ENCODE measurements around the gene HIRA.
A peak's percentile ranks its signal among the peaks of the same experiment; 100 is the strongest.
"Not testable (repeated sequence)": the region's sequence is repeated elsewhere in the genome, so short reads cannot be mapped to it uniquely, and the experiment has no call there.

HIRA gene

DNA sequence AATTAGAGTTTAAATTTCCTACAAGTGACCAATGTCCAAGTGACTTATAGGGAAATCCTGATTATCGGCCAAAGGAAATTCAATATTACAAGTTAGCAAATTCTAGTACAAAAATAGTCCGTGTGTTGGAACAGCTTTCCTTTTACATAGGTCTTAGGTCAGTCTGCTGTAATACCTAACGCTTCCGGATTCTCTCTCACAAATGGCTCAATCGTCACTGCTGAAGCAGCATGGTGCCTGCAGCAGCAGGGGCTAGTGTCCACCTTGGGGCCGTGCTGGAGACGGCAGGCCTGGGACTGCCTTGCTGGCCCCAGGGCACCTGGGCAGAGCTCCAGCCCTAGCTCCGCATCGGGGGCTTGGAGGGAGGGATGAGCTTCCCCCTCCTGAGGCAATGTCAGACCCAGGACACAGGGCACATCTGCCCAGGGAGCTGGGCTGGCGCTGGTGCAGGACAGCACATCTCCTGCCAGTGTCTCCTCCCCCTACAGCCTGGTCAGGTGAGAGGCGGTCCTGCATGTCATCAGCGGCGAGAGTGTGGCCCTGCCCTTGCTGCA is 100.6 kb downstream of the HIRA start:
- DNase-seq (ENCODE audit: low read depth in 2 of 2, low spot score in 1 of 2), result no peak

DNA sequence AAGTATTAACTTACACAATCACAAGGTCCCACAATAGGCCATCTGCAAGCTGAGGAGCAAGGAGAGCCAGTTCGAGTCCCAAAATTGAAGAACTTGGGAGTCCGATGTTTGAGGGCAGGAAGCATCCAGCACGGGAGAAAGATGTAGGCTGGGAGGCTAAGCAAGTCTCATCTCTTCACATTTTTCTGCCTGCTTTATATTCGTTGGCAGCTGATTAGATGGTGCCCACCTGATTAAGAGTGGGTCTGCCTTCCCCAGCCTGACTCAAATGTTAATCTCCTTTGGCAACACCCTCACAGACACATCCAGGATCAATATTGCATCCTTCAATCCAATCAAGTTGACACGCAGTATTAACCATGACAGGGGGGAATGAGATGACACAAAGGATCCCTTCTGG is 101.3 kb downstream of the HIRA start:
- DNase-seq (ENCODE audit: low read depth in 2 of 2, low spot score in 1 of 2), result not testable (repeated sequence)

DNA sequence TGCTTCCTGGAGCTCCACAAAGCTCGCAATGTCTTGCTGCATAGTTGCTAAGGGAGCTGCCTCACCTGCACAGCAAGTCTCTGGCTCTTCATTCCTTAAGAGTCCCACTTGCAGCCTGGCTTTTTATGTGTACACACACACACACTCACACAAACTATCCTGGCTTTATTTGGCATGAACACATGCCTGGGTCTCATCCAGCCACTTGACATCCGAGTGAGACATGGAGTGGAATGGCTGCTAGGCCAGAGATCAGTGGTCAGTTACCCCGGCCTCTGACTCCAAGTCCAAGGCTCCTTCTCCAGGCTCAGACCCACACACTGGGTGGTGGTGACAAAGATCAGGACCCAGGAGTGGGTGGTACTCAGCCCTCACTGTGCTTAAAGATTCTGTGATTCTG is 102.1 kb downstream of the HIRA start:
- DNase-seq (ENCODE audit: low read depth in 2 of 2, low spot score in 1 of 2), result no peak

DNA sequence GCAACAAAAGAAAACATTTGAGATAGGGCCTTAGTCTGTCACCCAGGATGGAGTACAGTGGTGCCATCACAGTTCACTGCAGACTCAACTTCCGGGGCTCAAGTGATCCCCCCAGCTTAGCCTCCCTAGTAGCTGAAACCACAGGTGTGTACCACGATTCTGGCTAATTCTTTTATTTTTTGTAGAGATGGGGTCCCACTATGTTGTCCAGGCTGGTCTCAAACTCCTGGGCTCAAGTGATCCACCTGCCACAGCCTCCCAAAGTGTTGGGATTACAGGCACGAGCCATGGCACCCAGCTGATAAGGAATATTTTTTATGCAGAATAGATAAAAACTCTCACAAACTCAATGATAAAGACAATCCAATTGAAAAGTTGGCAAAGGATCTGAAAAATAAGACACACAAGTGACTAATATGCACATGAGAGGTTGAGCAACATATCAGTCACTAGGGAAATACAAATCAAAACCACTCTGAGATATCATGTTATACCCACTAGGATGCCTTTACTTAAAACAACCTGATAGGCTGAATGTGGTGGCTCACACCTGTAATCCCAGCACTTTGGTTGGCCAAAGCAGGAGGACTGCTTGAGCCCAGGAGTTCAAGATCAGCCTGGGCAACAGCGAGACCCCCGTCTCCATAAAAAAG is 106.1 kb downstream of the HIRA start:
- DNase-seq (ENCODE audit: low read depth in 2 of 2, low spot score in 1 of 2), result no peak

DNA sequence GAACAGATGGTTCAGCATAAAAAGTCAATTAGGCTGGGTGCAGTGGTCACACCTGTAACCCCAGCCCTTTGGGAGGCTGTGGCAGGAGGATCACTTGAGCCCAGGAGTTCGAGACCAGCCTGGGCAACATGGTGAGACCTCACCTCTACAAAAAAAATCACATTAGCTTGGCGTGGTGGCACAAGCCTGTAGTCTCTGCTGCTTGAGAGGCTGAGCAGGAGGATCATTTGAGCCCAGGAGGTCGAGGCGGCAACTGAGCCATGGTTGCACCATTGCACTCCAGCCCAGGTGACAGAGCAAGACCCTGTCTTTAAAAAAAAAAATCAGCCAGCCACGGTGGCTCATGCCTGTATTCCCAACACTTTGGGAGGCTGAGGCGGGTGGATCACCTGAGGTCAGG is 108.1 kb downstream of the HIRA start:
- DNase-seq (ENCODE audit: low read depth in 2 of 2, low spot score in 1 of 2), result not testable (repeated sequence)

DNA sequence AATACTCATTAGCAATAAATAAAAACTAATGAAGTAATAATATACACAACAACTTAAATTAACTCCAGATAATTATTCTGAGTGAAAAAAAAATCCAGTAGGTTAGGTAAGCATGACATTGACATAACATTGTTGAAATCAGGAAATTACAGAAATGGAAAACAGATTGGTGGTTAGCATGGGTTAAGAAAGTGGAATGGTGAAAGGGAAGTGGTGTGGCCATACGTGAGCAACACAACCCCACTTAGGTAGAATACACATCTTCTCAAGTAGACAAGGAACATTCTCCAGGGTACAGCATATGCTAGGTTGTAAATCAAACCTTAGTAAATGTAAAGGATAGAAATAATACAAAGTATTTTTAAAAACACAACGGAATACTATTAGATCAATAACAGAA is 109.8 kb downstream of the HIRA start:
- DNase-seq (ENCODE audit: low read depth in 2 of 2, low spot score in 1 of 2), result no peak

DNA sequence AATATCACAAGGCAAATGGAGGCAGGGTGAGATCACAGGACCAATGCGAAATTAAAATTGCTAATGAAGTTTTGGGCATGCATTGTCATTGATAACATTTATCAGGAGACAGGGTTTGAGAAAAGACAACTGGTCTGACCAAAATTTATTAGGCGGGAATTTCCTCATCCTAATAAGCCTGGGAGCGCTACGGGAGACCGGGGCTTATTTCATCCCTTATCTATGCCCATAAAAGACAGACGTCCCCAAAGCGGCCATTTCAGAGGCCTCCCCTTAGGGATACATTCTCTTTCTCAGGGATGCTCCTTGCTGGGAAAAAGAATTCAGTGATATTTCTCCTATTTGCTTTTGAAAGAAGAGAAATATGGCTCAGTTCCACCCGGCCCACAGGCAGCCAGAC is 111.4 kb downstream of the HIRA start:
- not testable (repeated sequence) for DNase-seq (ENCODE audit: low read depth in 2 of 2, low spot score in 1 of 2)

DNA sequence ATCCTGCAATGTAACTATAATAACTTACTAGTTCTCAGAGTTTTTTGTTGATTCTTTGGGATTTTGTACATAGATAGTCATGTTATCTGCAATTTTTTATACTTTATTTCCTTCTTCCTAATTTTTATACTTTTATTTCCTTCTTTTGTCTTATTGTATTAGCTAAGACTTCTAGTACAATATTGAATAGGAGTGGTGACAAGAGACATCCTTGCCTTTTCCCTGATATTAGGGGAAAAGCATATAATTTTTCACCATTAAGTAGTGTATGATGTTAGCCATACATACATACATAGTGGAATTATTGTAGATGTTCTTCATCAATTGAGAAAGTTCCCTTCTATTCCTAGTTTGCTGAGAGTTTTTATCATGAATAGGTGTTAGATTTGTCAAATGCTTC is 112.3 kb downstream of the HIRA start:
- no peak for DNase-seq (ENCODE audit: low read depth in 2 of 2, low spot score in 1 of 2)

DNA sequence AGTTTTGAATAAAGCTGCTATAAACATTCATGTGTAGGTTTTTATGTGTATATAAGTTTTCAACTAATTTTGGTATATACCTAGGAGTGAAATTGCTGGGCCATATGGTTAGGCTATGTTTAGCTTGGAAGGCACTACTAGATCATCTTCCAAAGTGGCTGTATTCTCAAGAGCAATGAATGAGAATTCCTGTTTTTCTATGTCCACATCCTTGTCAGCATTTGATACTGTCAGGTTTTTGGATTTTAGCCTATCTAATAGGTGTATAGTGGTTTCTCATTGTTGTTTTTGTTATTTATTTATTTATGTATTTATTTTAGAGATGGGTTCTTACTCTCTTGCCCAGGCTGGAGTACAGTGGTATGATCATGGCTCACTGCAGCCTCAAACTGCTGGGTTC is 113.7 kb downstream of the HIRA start:
- DNase-seq (ENCODE audit: low read depth in 2 of 2, low spot score in 1 of 2), result no peak

DNA sequence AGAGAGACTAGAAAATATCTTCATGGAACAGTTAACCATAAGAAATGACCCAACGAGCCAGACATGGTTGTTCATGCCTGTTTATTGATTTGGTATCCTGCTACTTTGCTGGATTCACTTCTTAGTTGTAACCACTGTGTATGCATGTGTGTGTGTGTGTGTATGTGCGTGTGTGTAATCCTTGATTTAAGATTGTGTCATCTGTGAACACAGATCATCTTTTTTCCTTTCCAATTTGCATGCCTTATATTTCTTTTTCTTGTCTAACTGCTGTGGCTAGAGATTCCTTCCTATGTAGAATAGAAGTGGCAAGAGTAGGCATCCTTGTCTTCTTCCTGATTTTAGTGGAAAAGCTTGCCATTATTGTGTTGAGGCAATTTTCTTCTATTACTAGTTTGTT is 123.7 kb downstream of the HIRA start:
- DNase-seq (ENCODE audit: low read depth in 2 of 2, low spot score in 1 of 2), result no peak

DNA sequence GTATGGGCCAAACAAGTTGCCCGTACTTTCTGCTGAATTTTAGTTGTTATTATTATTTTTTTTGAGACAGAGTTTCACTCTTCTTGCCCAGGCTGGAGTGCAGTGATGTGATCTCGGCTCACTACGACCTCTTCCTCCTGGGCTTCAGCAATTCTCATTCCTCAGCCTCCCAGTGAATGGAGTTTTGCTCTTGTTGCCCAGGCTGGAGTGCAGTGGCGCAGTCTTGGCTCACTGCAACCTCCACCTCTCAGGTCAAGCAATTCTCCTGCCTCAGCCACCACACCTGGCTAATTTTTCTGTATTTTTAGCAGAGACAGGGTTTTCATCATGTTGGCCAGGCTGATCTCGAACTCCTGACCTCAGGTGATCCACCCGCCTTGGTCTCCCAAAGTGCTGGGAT is 125.0 kb downstream of the HIRA start:
- not testable (repeated sequence) for DNase-seq (ENCODE audit: low read depth in 2 of 2, low spot score in 1 of 2)

DNA sequence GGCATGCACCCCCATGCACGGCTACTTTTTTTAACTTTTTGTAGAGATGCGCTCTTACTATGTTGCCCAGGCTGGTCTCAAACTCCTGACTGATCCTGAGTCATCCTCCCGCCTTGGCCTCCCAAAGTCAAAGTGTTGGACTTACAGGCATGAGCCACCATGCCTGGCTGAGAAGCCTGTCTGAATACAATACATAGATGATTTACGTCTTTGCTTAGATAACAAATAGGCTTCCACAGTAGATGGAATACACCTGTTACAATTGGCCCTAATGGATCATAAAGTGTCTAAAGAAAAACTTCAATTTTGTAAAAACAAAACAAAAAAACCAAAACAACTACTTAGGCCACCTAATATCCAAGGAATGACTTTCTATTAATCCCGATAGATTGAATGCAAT is 127.0 kb downstream of the HIRA start:
- DNase-seq (ENCODE audit: low read depth in 2 of 2, low spot score in 1 of 2), result no peak

DNA sequence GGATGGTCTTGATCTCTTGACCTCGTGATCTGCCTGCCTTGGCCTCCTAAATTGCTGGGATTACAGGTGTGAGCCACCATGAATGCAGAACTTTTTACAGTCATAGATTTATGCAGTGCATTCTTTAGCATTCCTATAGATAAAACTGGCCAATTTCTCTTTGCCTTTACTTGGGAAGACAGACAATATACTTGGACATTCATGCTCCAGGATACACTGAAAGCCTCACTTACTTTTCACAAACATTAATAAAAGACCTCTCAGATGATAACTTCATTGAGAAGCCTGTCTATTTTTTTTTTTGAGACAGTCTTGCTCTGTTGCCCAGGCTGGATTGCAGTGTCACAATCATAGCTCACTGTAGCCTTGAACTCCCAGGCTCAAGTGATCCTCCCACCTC is 127.7 kb downstream of the HIRA start:
- no peak for DNase-seq (ENCODE audit: low read depth in 2 of 2, low spot score in 1 of 2)

DNA sequence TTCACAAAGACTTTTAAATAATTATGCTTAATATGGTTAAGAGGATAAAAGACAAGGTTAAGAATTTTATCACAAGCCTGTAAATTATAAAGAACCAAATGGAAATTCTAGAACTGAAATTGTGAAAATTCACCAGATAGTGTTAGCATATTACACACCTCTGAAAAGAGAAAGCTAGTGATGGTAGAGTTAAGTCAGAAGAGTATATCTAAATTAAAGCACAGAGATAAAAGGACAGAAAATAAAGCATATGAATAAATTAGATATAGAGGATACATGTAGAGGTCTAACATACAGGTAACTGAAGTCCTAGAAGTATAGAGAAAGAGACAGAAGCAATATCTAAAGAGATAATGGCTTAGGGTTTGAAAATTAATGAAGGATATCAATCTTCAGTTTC is 135.8 kb downstream of the HIRA start:
- no peak for DNase-seq (ENCODE audit: low read depth in 2 of 2, low spot score in 1 of 2)

DNA sequence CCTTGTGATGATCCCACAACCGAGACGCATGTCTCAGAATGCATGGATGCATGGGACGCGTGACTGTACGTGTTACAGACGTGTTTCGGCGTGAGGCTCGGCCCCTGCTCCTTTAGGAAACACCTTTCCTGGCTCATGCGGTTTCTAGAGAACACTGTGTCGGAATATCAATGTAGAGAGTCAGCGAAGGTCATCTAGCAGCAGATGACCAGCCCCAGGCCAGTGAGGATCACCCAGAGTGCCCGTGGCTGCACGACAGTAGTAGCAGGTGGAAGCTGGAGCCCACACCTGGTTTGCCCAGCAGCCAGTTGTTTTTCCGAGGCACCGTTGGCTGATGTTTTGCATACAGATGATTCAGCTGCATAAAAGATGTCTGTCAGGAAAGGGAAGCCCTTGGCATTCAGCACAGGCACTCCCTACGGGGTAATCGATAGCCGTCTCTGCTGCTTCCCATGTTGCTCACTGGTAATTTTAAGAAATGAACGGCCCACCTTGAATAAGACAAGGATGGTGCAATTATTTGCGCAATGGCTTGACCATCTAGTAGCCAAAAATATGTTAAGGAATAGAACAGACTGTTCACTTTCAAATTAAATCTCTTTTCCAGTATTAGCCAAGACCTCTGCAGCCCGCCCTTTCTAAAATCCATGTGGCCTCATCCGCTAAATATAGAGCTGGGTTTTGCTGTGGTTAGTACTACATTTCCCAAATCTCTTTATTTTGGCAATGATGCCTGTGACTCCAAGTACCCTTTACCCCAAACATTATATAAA is 138.9 kb downstream of the HIRA start:
- no peak for DNase-seq (ENCODE audit: low read depth in 2 of 2, low spot score in 1 of 2)

DNA sequence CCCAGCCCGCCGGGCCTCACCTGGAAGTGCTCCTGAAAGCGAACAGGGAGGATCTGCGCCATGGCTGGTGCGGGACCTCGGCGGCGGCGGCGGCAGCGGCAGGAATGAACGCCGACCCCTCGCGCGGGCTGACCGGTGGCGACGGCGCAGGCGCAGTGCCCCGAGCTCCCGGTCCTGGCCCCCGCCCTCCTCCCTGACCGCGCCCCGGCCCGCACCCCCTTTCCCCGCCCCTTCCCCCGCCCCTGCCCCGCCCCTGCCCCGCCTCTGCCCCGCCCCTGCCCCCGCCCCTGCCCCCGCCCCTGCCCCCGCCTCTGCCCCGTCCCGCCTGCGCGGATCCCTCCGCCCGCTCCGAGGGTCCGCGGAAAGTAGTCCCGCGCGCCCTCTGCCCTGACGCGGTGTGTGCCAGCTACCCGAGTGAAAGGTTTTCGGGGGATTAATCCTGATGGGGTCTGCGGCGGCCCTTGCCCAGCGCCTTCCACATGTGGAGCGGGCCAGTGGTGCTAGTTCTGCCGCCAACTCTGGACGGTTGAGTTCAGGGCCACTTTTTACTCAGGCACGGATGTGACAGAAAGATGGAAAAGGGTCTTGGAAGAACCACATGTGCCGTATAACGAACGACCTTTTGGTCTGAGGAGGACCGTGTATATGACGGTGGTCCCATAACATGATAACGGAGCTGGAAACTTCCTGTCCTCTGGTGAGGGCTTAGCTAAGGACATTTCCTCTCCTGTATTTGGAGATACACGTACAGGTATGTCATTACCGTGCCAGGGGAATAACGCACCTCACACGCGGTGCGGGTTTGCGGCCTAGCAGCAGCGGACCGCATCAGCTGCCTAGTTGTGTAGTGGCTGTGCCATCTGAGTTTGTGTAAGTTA is 139.7 kb downstream of the HIRA start, which contains the start of gene CLTCL1:
TSS of gene CLTCL1 (minus strand) at position 140 of the 878 bp plus-strand sequence. CDS start at position 62, 78 bp downstream.
- DNase-seq (ENCODE audit: low read depth in 2 of 2, low spot score in 1 of 2), result peak; percentile 41 to 43

DNA sequence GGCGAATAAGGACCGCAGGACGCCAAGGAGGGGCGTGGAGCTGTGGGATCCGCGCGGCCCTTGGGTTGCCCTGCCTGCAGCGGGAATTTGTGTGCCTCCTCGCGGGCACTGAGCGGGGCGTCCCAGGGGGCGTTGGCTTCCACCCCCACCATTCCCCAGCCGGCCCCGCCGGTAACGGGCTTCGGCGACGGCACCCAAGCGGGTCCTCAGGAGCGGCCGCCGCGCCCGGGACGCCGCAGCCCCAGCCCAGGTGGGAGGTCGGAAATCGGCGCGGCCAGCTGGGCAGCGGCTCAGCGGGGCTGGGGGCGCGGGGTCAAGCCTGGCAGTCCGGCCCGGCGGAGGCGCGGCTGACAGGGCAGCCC is 140.3 kb downstream of the HIRA start:
- no peak for DNase-seq (ENCODE audit: low read depth in 2 of 2, low spot score in 1 of 2)

DNA sequence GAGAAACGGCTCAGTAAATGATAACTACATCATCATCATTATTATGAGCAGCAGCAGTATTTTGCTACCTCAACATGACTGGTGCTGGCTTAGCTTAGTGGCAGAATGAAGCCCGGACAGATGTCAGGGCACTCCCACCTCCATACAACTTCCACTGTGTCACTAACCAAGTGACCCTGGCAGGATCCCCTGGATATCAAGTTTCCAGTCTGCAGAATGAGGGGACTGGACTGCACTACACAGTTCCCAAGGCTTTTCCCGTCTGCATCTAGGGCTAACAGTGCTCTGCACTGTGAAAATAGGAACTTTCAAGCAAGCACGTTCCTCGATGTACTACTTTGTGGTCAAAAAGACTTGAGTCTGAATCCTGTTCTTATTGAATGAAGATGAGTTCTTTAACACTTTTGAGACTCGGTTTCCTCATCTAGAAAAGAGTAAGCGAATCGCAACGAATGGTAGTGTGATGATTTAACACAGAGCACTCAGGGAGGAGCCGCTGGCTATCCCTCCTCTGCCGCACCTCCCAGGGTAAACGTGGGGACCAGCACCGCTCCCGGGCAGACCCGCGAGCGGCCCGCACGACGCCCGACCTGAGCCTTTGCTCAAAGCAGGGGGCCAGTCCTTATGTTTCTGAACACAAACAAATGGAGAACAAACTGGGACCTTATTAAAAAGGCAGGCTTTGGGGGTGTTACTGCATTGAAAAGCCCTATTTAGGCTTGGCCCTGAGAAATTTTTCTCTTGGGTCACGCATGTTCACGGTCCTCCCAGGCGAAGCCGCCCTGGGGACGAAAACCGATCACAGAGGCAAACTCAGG is 140.9 kb downstream of the HIRA start:
- no peak for DNase-seq (ENCODE audit: low read depth in 2 of 2, low spot score in 1 of 2)

DNA sequence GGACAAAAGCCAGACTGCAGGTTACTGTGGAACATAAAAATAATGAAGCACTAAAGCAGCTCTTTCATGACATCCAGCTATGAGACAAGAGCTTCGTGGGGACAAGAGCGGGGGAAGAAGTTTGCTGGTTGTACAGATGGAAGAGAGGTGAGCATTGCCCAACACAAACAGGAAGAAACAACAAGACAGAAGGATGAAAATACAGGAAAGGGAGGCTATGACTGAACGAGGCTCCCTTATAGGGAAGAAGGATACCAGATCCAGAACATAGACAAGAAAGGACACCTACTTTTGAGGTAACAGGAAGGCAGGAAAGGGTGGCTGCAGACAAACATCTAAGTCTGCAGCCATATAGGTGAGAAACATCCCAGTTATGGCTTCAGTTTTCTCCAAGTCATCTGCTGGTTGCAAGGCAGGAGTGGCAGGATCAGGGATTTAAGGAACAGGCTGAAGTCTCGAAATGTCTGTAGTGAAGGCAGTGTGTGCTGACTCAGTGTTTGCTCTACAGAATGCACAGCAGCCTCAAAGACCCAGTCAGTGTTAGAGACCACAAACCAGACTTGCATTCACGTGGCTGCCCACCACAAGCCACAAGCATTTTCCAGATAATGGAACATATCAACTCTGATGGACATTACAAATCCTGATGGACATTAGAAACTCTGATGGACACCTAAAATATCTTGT is 141.9 kb downstream of the HIRA start:
- no peak for DNase-seq (ENCODE audit: low read depth in 2 of 2, low spot score in 1 of 2)

DNA sequence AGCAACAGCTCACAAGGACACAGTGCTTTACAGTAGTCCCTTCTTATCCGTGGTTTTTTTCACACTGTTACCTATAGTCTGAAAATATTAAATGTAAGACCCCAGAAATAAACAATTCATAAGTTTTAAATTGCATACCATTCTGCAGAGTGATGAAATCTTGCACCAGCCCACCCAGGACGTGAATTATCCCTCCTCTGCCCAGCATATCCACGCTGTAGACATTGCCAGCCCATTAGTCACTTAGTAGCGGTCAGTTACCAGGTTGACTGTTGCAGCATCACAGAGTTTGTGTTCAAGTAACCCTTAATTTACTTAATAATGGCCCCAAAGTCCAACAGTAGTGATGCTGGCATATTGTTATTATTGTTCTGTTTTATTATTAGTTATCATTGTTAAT is 143.6 kb downstream of the HIRA start:
- no peak for DNase-seq (ENCODE audit: low read depth in 2 of 2, low spot score in 1 of 2)
